ENCODE data around the gene MEIS1. TPM values are rescaled to one million over a fixed set of nuclear protein-coding genes. Genes with fewer than 3 reads are reported as not detected.
"Not testable (repeated sequence)": the region's sequence is repeated elsewhere in the genome, so short reads cannot be mapped to it uniquely, and the experiment has no call there.

Gene MEIS1
- total RNA-seq, 2 donors from 2014 or later: 1.8 to 2.3 TPM

GRCh38 chr2:66389651-66390131 lies 45.2 kb upstream of the MEIS1 start:
- Histone ChIP-seq H3K9me3 (ENCODE audit: control insufficient read depth, low read length) (no peaks in the 10 kb centered on the region), H3K27ac (ENCODE audit: low read depth, low read length) (no peak overlapping the region), H3K27me3 (ENCODE audit: control insufficient read depth, insufficient read depth, low read length, poor library complexity, severe bottlenecking) (no peaks in the 10 kb centered on the region), H3K4me1 (ENCODE audit: control insufficient read depth, insufficient read depth, low read length) (no peaks in the 10 kb centered on the region), H3K36me3 (ENCODE audit: control insufficient read depth, insufficient read depth, low read length) (no peaks in the 10 kb centered on the region), H3K4me3 (ENCODE audit: low read length) (no peak overlapping the region), H3K9ac (ENCODE audit: extremely low read depth, low read length, poor library complexity, severe bottlenecking) (no peak overlapping the region)
- no peak overlapping the region for H3K4me3 Mint-ChIP-seq
- 80 to 90% methylated on average over 3 of the region's 3 CpGs for WGBS, 2 experiments (ENCODE audit: insufficient coverage in 1 of 2, insufficient read length in 1 of 2)
- no peak overlapping the region for H3K27ac Mint-ChIP-seq
- H3K27me3 Mint-ChIP-seq (ENCODE audit: insufficient read depth): no peaks in the 10 kb centered on the region
- peaks cover 3% of the 10 kb centered on the region for H3K4me1 Mint-ChIP-seq
- no peak for DNase-seq
- H3K9me3 Mint-ChIP-seq: peaks cover 23% of the 10 kb centered on the region
- H3K36me3 Mint-ChIP-seq (ENCODE audit: low read depth): no peaks in the 10 kb centered on the region
- no peak for TF ChIP-seq CTCF (conservative IDR thresholded peaks at IDR 0.05)

GRCh38 chr2:66390152-66390551 lies 44.8 kb upstream of the MEIS1 start:
- WGBS, 2 experiments (ENCODE audit: insufficient coverage in 1 of 2, insufficient read length in 1 of 2): 89 to 94% methylated on average over 4 of the region's 4 CpGs
- Histone ChIP-seq H3K27ac (ENCODE audit: low read depth, low read length) (no peak overlapping the region), H3K27me3 (ENCODE audit: control insufficient read depth, insufficient read depth, low read length, poor library complexity, severe bottlenecking) (no peaks in the 10 kb centered on the region), H3K4me3 (ENCODE audit: low read length) (no peak overlapping the region), H3K36me3 (ENCODE audit: control insufficient read depth, insufficient read depth, low read length) (no peaks in the 10 kb centered on the region), H3K4me1 (ENCODE audit: control insufficient read depth, insufficient read depth, low read length) (no peaks in the 10 kb centered on the region), H3K9ac (ENCODE audit: extremely low read depth, low read length, poor library complexity, severe bottlenecking) (no peak overlapping the region), H3K9me3 (ENCODE audit: control insufficient read depth, low read length) (no peaks in the 10 kb centered on the region)
- H3K4me3 Mint-ChIP-seq: peak overlapping the region; percentile 68
- no peak for DNase-seq
- no peak for TF ChIP-seq CTCF (conservative IDR thresholded peaks at IDR 0.05)
- H3K9me3 Mint-ChIP-seq: peaks cover 25% of the 10 kb centered on the region
- peaks cover 3% of the 10 kb centered on the region for H3K4me1 Mint-ChIP-seq
- H3K27ac Mint-ChIP-seq: no peak overlapping the region
- H3K36me3 Mint-ChIP-seq (ENCODE audit: low read depth): no peaks in the 10 kb centered on the region
- no peaks in the 10 kb centered on the region for H3K27me3 Mint-ChIP-seq (ENCODE audit: insufficient read depth)

GRCh38 chr2:66390811-66391210 lies 44.1 kb upstream of the MEIS1 start:
- H3K27me3 Mint-ChIP-seq (ENCODE audit: insufficient read depth): no peaks in the 10 kb centered on the region
- H3K9me3 ChIP-seq (ENCODE audit: control insufficient read depth, low read length): no peaks in the 10 kb centered on the region
- H3K9ac ChIP-seq (ENCODE audit: extremely low read depth, low read length, poor library complexity, severe bottlenecking): no peak overlapping the region
- H3K4me1 Mint-ChIP-seq: peaks cover 3% of the 10 kb centered on the region
- H3K4me3 ChIP-seq (ENCODE audit: low read length): peak overlapping the region; percentile 47
- H3K9me3 Mint-ChIP-seq: peaks cover 27% of the 10 kb centered on the region
- H3K4me3 Mint-ChIP-seq: peak overlapping the region; percentile 68
- H3K27me3 ChIP-seq (ENCODE audit: control insufficient read depth, insufficient read depth, low read length, poor library complexity, severe bottlenecking): no peaks in the 10 kb centered on the region
- H3K27ac ChIP-seq (ENCODE audit: low read depth, low read length): no peak overlapping the region
- H3K4me1 ChIP-seq (ENCODE audit: control insufficient read depth, insufficient read depth, low read length): no peaks in the 10 kb centered on the region
- no peak for DNase-seq
- no peak for TF ChIP-seq CTCF (conservative IDR thresholded peaks at IDR 0.05)
- 94 to 100% methylated on average over 2 to 9 of the region's 9 CpGs for WGBS, 2 experiments (ENCODE audit: insufficient coverage in 1 of 2, insufficient read length in 1 of 2)
- peak overlapping the region; percentile 94 for H3K27ac Mint-ChIP-seq
- no peaks in the 10 kb centered on the region for H3K36me3 ChIP-seq (ENCODE audit: control insufficient read depth, insufficient read depth, low read length)
- H3K36me3 Mint-ChIP-seq (ENCODE audit: low read depth): no peaks in the 10 kb centered on the region

- not testable (repeated sequence) for H3K27ac ChIP-seq (ENCODE audit: low read depth, low read length)
- 72 to 80% methylated on average over 6 to 13 of the region's 22 CpGs for WGBS, 2 experiments (ENCODE audit: insufficient coverage in 1 of 2, insufficient read length in 1 of 2)
- peak overlapping the region; percentile 94 for H3K27ac Mint-ChIP-seq
Observed at GRCh38 chr2:66391240-66391639, 43.7 kb upstream of the MEIS1 start.

More at GRCh38 chr2:66391240-66391639, 43.7 kb upstream of the MEIS1 start:
- H3K4me3 Mint-ChIP-seq: peak overlapping the region; percentile 68
- H3K4me1 Mint-ChIP-seq; H3K27me3 Mint-ChIP-seq (ENCODE audit: insufficient read depth); H3K36me3 Mint-ChIP-seq (ENCODE audit: low read depth); H3K4me3 ChIP-seq (ENCODE audit: low read length); H3K9me3 ChIP-seq (ENCODE audit: control insufficient read depth, low read length); DNase-seq; H3K27me3 ChIP-seq (ENCODE audit: control insufficient read depth, insufficient read depth, low read length, poor library complexity, severe bottlenecking); H3K4me1 ChIP-seq (ENCODE audit: control insufficient read depth, insufficient read depth, low read length); H3K9ac ChIP-seq (ENCODE audit: extremely low read depth, low read length, poor library complexity, severe bottlenecking); H3K36me3 ChIP-seq (ENCODE audit: control insufficient read depth, insufficient read depth, low read length): not testable (repeated sequence)
- H3K9me3 Mint-ChIP-seq: peaks cover 27% of the 10 kb centered on the region

Data from endodermal cell (in vitro differentiated cells).